ENCODE measurements around the gene RNF220. TPM values are rescaled to one million over a fixed set of nuclear protein-coding genes. Genes with fewer than 3 reads are reported as not detected.

The RNF220 gene
- total and polyA plus RNA-seq, 9 of the 15 experiments (the other 6 are each of a cell fraction or from before 2014, with no cell fraction given): 5.1 to 117 (median 66.9) TPM

GRCh38 chr1:44571712-44572571 lies 166.9 kb downstream of the RNF220 start (continued):
- peak; percentile 74 for TF ChIP-seq PRDM10 (IDR thresholded peaks at IDR 0.05; ENCODE audit: partially characterized antibody)
- TF ChIP-seq RAD51 (IDR thresholded peaks at IDR 0.05; ENCODE audit: borderline replicate concordance, low read depth): peak; percentile 40; the same call in 1 of the 2 replicates
- no peak for TF ChIP-seq ARID3A (IDR thresholded peaks at IDR 0.05; ENCODE audit: borderline replicate concordance, low read depth, low read length)
- peak; percentile 28; the same call in 1 of the 2 replicates for TF ChIP-seq RB1 (IDR thresholded peaks at IDR 0.05; ENCODE audit: low read depth)

Data from K562 (cell line).